ENCODE measurements around the gene CCDC184.
"Not testable (repeated sequence)": the region's sequence is repeated elsewhere in the genome, so short reads cannot be mapped to it uniquely, and the experiment has no call there.

Gene CCDC184

GRCh38 chr12:48183091-48183875, at the start of gene CCDC184:
Gene CCDC184, plus strand, starts transcription at chr12:48183644. Its CDS starts 479 bp downstream, at chr12:48184123.
- no peak within 1 kb of the TSS for H3K27ac ChIP-seq

GRCh38 chr12:48135027-48135426, 48.4 kb upstream of the CCDC184 start:
- DNase-seq (ENCODE audit: low read depth, low spot score), result no peak
- no peak overlapping the region for H3K27ac ChIP-seq

More at GRCh38 chr12:48183091-48183875, at the start of gene CCDC184:
- no peak for DNase-seq (ENCODE audit: low read depth, low spot score)

- no peak overlapping the region for H3K27ac ChIP-seq
- DNase-seq (ENCODE audit: low read depth, low spot score), result no peak
Measured at GRCh38 chr12:48142818-48143674, 40.4 kb upstream of the CCDC184 start.

- DNase-seq (ENCODE audit: low read depth, low spot score), result no peak
Measured at GRCh38 chr12:48143898-48144297, 39.5 kb upstream of the CCDC184 start.

GRCh38 chr12:48145981-48146380, 37.5 kb upstream of the CCDC184 start:
- no peak for DNase-seq (ENCODE audit: low read depth, low spot score)
- no peak overlapping the region for H3K27ac ChIP-seq

More at GRCh38 chr12:48143898-48144297, 39.5 kb upstream of the CCDC184 start:
- no peak overlapping the region for H3K27ac ChIP-seq

GRCh38 chr12:48151103-48151771, 32.2 kb upstream of the CCDC184 start:
- no peak overlapping the region for H3K27ac ChIP-seq
- no peak for DNase-seq (ENCODE audit: low read depth, low spot score)

GRCh38 chr12:48155786-48156185, 27.7 kb upstream of the CCDC184 start:
- H3K27ac ChIP-seq; DNase-seq (ENCODE audit: low read depth, low spot score): not testable (repeated sequence)

GRCh38 chr12:48156652-48157017, 26.8 kb upstream of the CCDC184 start:
- DNase-seq (ENCODE audit: low read depth, low spot score), result no peak
- H3K27ac ChIP-seq, result peak overlapping the region; percentile 40

- peak; percentile 68 for DNase-seq (ENCODE audit: low read depth, low spot score)
- peak within 1 kb of the TSS; percentile 40 for H3K27ac ChIP-seq
Measured at GRCh38 chr12:48157018-48157888, 26.2 kb upstream of the CCDC184 start, which contains the start of gene ASB8. Gene ASB8, minus strand, starts transcription at chr12:48157515. Its CDS starts 4,019 bp downstream, at chr12:48153496.

- no peak for DNase-seq (ENCODE audit: low read depth, low spot score)
- H3K27ac ChIP-seq, result peak overlapping the region; percentile 40
Measured at GRCh38 chr12:48157889-48158370, 25.5 kb upstream of the CCDC184 start.

- H3K27ac ChIP-seq, result no peak overlapping the region
- no peak for DNase-seq (ENCODE audit: low read depth, low spot score)
Measured at GRCh38 chr12:48160046-48160445, 23.4 kb upstream of the CCDC184 start.

GRCh38 chr12:48160807-48161206, 22.6 kb upstream of the CCDC184 start:
- DNase-seq (ENCODE audit: low read depth, low spot score), result no peak
- H3K27ac ChIP-seq, result no peak overlapping the region

GRCh38 chr12:48163150-48163747, 20.2 kb upstream of the CCDC184 start:
- no peak for DNase-seq (ENCODE audit: low read depth, low spot score)
- no peak overlapping the region for H3K27ac ChIP-seq

GRCh38 chr12:48164451-48164850, 19.0 kb upstream of the CCDC184 start:
- no peak overlapping the region for H3K27ac ChIP-seq
- DNase-seq (ENCODE audit: low read depth, low spot score), result no peak

GRCh38 chr12:48165089-48165981, 18.1 kb upstream of the CCDC184 start:
- H3K27ac ChIP-seq, result no peak overlapping the region
- no peak for DNase-seq (ENCODE audit: low read depth, low spot score)

GRCh38 chr12:48169011-48169410, 14.4 kb upstream of the CCDC184 start:
- DNase-seq (ENCODE audit: low read depth, low spot score), result no peak
- no peak overlapping the region for H3K27ac ChIP-seq

- DNase-seq (ENCODE audit: low read depth, low spot score), result no peak
- H3K27ac ChIP-seq, result no peak overlapping the region
Measured at GRCh38 chr12:48175613-48176416, 7.6 kb upstream of the CCDC184 start.
